ENCODE measurements around the gene RNU6-1. TPM values are rescaled to one million over a fixed set of nuclear protein-coding genes. Genes with fewer than 3 reads are reported as not detected.

The RNU6-1 gene
- total RNA-seq, 1 experiment from 2014 or later, result not detected

DNA sequence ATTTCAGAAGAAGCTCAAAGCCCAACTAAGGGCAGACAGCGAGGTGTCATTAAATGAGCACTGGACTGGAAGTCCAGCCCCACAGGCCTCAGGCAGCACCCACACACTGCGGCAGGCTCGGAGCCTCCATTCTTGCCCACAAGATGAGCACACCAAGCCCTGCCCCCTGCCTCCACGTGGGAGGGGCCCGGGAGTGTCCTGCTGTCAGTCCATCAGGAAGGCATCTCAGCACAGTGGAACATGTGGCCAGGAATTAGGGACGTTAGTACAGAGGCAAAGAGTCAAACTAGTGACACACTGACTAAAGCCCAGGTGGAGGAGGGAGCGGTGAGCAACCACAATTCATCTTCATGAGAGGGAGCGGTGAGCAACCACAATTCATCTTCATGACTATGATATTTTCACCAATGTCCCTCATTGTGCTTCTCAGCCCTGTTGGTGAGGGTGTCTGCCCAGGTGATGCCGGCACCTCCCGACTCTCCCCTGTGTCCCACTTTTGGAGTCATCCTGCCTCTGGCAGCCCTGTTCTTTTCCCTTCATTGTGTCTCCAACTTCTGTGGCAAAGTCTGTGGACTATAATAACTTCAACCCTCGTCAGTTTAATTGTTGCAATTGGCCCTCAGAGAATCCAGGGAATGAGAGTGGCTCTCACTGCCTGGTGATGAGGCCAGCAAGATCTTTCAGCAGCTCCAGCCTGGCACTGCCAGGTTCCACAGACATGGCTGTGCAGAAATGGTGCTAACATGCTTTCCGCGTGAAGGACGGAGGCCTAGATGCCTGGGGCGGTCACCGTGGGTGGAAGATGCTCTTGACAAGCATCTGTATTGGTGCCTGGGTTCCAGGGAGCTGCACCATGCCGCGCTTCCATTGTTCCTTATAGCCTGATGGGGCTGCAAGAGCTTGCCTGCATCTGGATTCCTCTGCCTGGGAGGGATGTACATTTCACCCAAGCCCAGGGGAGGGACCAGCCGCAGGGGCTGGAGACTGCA lies 37.6 kb downstream of the RNU6-1 start:
- Histone ChIP-seq H3K4me1 (ENCODE audit: control insufficient read depth, insufficient read depth, low read length) (no peaks in the 10 kb centered on the region), H3K36me3 (ENCODE audit: control insufficient read depth, insufficient read depth, low read length) (no peaks in the 10 kb centered on the region), H3K9me3 (ENCODE audit: control insufficient read depth, insufficient read depth, low read depth, low read length) (no peaks in the 10 kb centered on the region), H3K27ac (ENCODE audit: low read length) (no peak overlapping the region), H3K27me3 (ENCODE audit: control insufficient read depth, insufficient read depth, low read length) (no peaks in the 10 kb centered on the region), H3K4me3 (ENCODE audit: low read depth in 2 of 2, low read length in 2 of 2) (no peak overlapping the region)
- DNase-seq (ENCODE audit: low read depth, low spot score), result no peak
- TF ChIP-seq TCF7L2 (IDR thresholded peaks at IDR 0.05; ENCODE audit: low read depth, low read length) (no peak), POLR2AphosphoS5 (IDR thresholded peaks at IDR 0.05; ENCODE audit: low read depth, low read length) (no peak), SIN3A (IDR thresholded peaks at IDR 0.05; ENCODE audit: borderline replicate concordance, insufficient read depth, low read depth, low read length) (no peak)
- TF ChIP-seq, protein P1, sequence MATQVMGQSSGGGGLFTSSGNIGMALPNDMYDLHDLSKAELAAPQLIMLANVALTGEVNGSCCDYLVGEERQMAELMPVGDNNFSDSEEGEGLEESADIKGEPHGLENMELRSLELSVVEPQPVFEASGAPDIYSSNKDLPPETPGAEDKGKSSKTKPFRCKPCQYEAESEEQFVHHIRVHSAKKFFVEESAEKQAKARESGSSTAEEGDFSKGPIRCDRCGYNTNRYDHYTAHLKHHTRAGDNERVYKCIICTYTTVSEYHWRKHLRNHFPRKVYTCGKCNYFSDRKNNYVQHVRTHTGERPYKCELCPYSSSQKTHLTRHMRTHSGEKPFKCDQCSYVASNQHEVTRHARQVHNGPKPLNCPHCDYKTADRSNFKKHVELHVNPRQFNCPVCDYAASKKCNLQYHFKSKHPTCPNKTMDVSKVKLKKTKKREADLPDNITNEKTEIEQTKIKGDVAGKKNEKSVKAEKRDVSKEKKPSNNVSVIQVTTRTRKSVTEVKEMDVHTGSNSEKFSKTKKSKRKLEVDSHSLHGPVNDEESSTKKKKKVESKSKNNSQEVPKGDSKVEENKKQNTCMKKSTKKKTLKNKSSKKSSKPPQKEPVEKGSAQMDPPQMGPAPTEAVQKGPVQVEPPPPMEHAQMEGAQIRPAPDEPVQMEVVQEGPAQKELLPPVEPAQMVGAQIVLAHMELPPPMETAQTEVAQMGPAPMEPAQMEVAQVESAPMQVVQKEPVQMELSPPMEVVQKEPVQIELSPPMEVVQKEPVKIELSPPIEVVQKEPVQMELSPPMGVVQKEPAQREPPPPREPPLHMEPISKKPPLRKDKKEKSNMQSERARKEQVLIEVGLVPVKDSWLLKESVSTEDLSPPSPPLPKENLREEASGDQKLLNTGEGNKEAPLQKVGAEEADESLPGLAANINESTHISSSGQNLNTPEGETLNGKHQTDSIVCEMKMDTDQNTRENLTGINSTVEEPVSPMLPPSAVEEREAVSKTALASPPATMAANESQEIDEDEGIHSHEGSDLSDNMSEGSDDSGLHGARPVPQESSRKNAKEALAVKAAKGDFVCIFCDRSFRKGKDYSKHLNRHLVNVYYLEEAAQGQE (IDR thresholded peaks at IDR 0.05; ENCODE audit: insufficient read depth in 1 of 2, low read depth in 2 of 2, low read length in 1 of 2), result no peak
- TF ChIP-seq, protein P2, sequence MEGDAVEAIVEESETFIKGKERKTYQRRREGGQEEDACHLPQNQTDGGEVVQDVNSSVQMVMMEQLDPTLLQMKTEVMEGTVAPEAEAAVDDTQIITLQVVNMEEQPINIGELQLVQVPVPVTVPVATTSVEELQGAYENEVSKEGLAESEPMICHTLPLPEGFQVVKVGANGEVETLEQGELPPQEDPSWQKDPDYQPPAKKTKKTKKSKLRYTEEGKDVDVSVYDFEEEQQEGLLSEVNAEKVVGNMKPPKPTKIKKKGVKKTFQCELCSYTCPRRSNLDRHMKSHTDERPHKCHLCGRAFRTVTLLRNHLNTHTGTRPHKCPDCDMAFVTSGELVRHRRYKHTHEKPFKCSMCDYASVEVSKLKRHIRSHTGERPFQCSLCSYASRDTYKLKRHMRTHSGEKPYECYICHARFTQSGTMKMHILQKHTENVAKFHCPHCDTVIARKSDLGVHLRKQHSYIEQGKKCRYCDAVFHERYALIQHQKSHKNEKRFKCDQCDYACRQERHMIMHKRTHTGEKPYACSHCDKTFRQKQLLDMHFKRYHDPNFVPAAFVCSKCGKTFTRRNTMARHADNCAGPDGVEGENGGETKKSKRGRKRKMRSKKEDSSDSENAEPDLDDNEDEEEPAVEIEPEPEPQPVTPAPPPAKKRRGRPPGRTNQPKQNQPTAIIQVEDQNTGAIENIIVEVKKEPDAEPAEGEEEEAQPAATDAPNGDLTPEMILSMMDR (IDR thresholded peaks at IDR 0.05), result no peak
- CTCF ChIA-PET, result no interaction called here
- POLR2A ChIA-PET, result no interaction called here
- intact Hi-C loops (cut with micrococcal nuclease; ENCODE audit: unreplicated experiment), result no loop called here
- no TSS peak for BruUV-seq (replicated peaks)
- ATAC-seq, result no peak
- in situ Hi-C loops (cut with HindIII; ENCODE audit: low pct_unique_long_range_greater_than_20kb, low sequenced_read_pairs), result no loop called here

DNA sequence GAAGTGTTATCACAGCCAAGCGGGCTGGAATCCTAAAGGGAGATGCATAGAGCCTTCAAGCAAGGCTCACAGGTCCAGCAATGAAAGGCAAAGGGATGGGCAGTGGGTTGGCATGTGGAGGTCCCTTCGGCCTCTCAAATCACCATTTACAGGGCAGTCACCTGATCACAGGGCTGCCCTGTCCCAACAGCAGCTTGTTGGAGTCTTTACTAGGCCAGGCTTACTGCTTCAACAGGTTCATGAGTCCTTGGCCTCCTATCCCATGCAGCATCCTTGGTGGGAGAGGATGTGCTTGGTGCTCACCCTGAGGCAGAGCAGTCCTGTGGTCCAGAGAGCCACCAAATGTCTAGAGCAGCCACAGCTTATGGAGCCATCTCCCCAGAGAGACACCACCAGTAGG lies 38.7 kb downstream of the RNU6-1 start:
- intact Hi-C loops (cut with micrococcal nuclease; ENCODE audit: unreplicated experiment), result no loop called here
- CTCF ChIA-PET, result no interaction called here

More for the DNA sequence above, 38.7 kb downstream of the RNU6-1 start:
- no peak overlapping the region for H3K27ac ChIP-seq (ENCODE audit: low read length)
- BruUV-seq (replicated peaks), result no TSS peak
- no peak overlapping the region for H3K4me3 ChIP-seq (ENCODE audit: low read depth in 2 of 2, low read length in 2 of 2)
- no peaks in the 10 kb centered on the region for H3K27me3 ChIP-seq (ENCODE audit: control insufficient read depth, insufficient read depth, low read length)
- no peaks in the 10 kb centered on the region for H3K9me3 ChIP-seq (ENCODE audit: control insufficient read depth, insufficient read depth, low read depth, low read length)
- no peaks in the 10 kb centered on the region for H3K4me1 ChIP-seq (ENCODE audit: control insufficient read depth, insufficient read depth, low read length)
- POLR2A ChIA-PET, result no interaction called here
- in situ Hi-C loops (cut with HindIII; ENCODE audit: low pct_unique_long_range_greater_than_20kb, low sequenced_read_pairs), result no loop called here
- ATAC-seq (no peak), DNase-seq (ENCODE audit: low read depth, low spot score) (no peak)
- no peaks in the 10 kb centered on the region for H3K36me3 ChIP-seq (ENCODE audit: control insufficient read depth, insufficient read depth, low read length)
- TF ChIP-seq SIN3A (IDR thresholded peaks at IDR 0.05; ENCODE audit: borderline replicate concordance, insufficient read depth, low read depth, low read length) (no peak), TCF7L2 (IDR thresholded peaks at IDR 0.05; ENCODE audit: low read depth, low read length) (no peak), POLR2AphosphoS5 (IDR thresholded peaks at IDR 0.05; ENCODE audit: low read depth, low read length) (no peak)
- TF ChIP-seq, protein P2 (IDR thresholded peaks at IDR 0.05), result no peak
- TF ChIP-seq, protein P1 (IDR thresholded peaks at IDR 0.05; ENCODE audit: insufficient read depth in 1 of 2, low read depth in 2 of 2, low read length in 1 of 2), result no peak
